Brain microvascular endothelial cell (primary cell): ENCODE results near the gene ATP1B2.

ENCODE experiments used
- DNase-seq: peaks from one replicate; pipeline ENCODE4 v3.0.0-alpha.2; 2020
- H3K27ac ChIP-seq: fragments of 250-450 bp; sonication (Bioruptor Pico); 2 replicates; pipeline ENCODE4 v1.5.1; 2020; ENCODE audit warnings: mild to moderate bottlenecking, moderate library complexity
- H3K27me3 ChIP-seq: fragments of 250-450 bp; sonication (Bioruptor Pico); replicated peaks from 2 replicates; pipeline ENCODE4 v1.5.1; 2020; ENCODE audit warnings: mild to moderate bottlenecking
- H3K36me3 ChIP-seq: fragments of 250-450 bp; sonication (Bioruptor Pico); replicated peaks from 2 replicates; pipeline ENCODE4 v1.5.1; 2020; ENCODE audit warnings: mild to moderate bottlenecking
- H3K4me3 ChIP-seq: 2 replicates; pipeline ENCODE4 v1.5.1; 2011; ENCODE audit warnings: low read depth, mild to moderate bottlenecking, control low read depth, low read length, moderate library complexity
- CTCF ChIP-seq: IDR thresholded peaks from 2 replicates; pipeline ENCODE4 v1.5.1; 2011; ENCODE audit warnings: low read depth, mild to moderate bottlenecking, moderate library complexity, low read length, control low read depth, inconsistent platforms; ENCODE audit errors: missing control alignments
- in situ Hi-C: cut with HindIII; loops from 2 replicates; pipeline ENCODE4 v1.10.0; 2017; ENCODE audit warnings: low sequenced_read_pairs, low pct_ligation_motif_present

ATP1B2 gene

GRCh38 chr17:7706631-7707354, 56.1 kb downstream of the ATP1B2 start:
- peaks cover 27% of the 10 kb centered on the region for H3K27me3 ChIP-seq
- in situ Hi-C loops = no loop called here

More at GRCh38 chr17:7706631-7707354, 56.1 kb downstream of the ATP1B2 start:
- Histone ChIP-seq H3K4me3 (no peak overlapping the region), H3K36me3 (no peaks in the 10 kb centered on the region), H3K27ac (no peak overlapping the region)
- DNase-seq = no peak
- no peak for TF ChIP-seq CTCF
